C1 segment of cervical spinal cord (tissue), 14 donors: ENCODE data around the gene PKIG.

Experiments
- DNase-seq, 14 donors: peaks; one replicate each; lab custom pipeline; 2025; lab: John Stamatoyannopoulos, UW

PKIG gene

DNA sequence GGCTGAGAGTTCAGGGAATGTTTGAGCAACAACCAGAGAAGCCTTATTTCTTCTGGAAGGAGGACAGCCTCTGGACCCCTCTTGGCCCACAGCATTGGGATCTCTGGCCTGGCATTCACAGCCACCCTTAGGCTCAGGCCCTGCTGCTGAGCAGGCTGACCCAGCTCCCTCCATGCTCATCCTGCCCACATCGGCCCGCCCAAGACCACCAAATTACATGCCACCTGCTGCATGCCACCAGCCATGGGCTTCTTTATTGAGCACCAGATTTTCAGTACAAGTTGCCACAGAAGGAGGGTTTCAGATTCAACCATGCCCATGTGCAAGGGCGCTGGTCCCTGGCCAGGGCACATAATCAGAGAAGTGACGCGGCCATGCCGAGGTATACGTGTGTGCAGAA is 36.9 kb downstream of the PKIG start:
- DNase-seq: no peak

DNA sequence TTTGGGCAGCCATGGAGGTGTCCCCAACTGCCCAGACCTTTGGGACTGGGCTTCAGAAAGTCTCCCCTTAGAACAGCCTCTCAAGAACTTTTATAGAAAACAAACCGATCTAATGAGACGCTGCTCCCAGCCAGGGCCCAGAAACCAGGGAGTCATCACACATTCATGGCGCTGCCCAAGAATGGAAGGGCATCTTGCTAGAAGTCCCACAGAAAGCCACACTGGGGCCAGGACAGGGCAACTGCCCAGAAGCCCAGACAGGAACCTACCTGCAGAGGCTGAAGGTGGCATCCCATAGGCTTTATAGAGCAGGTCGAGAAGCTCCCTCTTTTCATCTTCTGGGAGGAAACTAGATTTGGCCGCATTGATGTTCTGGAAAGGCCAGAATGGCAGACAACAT is 37.7 kb downstream of the PKIG start:
- no peak for DNase-seq

DNA sequence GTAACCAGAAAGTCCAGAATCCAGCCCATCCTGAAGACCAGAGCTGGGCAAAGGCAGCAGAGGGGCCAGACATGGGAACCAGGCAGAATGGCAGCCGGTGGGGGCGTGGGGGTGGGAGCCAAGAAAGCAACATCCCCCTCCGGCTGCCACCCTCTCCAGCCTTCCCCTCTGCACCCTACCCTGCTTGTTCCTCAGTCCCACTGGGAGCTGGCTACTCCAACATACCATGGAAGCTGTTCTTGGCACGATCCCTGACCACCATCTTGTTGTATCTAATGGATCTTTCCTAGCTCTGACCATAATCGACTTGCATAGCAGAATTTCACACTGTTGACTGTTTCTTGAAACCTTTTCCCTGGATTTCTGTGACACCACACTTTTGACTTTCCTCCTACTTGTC is 38.9 kb downstream of the PKIG start:
- DNase-seq: no peak

DNA sequence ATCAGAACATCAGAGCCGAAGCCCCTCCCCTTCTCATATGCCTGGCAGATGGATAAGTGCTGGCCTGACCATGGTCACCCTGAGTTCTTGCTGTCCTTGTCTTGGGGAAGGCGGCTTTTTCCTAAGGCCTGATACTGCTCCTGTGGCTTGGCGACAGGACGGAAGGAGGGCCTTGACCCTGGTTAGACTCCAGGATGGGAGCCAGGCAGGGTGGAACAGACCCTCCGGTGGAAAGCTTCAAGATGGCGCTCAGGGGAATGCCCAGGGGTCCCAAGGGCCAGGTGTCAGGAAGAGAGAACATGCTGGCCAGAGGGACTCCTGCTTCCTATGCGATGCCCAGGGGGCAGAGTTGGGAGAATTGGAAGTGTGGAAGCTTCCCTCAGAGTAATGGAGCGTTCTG is 39.6 kb downstream of the PKIG start:
- DNase-seq: no peak

DNA sequence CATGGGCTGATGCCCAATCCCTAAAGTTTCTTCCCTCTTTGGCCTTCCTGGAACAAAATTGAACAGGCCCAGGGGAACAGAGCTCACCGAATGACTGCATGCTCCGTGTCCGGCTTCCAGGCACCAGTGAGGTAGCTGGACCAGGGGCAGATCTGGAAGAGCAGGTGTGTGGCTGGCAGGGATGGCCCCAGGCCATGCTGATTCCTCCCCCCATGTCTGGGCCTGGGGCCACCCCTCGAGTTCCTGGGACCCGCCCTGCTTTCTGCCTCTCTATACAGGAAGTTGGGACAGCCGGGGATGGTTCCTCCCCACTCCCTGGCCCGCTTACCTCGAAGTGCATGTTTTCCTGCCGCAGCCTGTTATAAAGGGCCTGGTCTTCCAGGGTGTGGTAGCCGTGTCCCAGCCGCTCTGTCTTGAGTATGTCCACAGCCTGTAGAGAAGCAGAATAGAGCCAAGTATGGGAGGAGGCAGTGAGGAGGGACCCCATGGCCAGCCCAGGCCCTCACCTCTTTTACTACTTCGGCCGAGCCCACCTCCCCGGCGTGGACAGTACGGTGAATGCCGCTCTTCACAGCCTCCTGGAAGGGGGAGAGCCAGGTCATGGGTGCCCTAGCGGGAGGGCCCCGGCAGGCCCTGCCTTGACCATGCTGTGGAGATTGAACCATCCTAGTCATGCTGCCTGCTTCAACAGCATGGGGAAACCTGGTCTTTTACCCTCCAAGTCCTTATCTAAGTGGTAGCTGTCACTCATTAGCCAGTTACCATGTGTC is 40.3 kb downstream of the PKIG start:
- no peak for DNase-seq

DNA sequence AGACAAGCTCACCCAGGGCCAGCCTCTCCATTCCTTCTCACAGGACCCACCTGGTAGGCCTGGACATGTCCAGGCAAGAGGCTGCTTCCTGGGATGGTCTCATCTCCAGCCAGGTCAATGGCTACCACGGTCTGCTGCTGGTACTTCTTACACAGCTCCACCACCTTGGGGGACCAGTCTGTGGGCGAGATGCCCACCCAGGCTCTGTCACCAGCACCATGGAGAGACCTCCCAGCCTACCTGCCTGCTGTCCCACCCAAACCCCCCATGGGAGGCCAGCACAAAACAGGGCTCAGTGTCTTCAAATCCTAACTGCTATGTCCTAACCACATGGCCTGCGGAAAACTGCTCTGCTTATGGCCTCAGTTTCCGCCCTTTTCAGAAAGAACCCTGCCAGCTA is 41.8 kb downstream of the PKIG start:
- DNase-seq: no peak

DNA sequence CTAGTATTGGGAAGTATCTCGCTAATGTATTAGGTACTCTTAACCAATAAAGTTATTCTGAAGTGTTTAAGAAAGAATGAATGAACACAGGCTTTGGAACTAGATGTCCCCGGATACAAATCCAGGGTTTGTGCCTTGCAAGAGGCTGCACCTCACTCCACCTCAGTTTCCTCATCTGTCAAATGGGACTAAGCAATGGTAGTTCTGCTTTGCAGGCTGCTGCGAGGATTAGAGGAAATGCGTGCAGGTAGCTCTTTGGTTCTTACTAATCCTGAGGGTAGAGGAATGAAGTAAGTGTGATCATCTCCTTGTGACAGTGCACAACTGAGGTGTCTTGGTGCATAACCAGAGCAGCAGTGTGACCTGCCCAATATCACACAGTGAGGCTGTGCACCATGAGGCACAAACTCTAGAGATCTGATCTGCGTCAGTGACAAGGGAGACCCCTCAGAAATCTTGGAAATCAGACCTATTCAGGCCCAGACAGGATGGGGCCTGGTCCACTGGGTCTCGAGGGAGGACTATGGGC is 42.4 kb downstream of the PKIG start:
- no peak for DNase-seq

DNA sequence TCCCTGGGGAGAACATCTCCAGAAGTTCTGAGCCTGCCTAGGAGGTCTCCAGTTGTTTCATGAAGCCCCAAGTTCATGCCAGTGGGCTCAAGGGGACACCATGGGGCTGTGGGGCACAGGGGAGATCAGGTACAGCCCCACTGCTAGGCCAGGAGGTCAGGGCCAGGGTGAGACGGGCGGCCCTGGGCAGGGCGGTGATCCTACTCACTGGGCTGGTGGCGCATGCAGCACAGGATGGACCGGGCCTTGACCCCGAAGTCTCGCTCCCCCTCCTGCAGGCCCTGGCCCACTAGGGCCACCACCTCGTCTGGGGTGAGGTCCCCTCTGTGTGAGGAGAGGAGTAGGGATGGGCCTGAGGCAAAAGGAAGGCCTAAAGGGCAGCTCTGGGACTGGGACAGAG is 43.0 kb downstream of the PKIG start:
- DNase-seq: no peak

DNA sequence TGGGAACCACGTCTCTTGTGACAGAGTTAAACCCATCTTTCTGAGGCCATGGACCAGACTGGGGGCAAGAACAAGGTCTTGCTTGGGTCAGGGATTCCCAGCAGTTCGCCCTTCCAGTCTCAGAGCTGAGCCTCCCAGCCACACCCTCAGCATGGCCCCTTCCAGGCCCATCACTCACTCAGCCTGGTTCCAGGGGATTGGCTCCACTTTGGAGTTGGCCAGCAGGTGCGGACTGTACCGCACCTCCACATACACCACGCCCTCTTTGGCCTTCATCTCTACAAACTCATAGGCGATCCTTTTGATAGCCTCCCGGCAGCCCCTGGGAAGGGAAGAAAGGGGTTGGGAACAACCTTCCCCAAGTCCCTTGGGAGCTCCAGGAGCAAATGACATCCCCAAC is 43.9 kb downstream of the PKIG start:
- no peak for DNase-seq

DNA sequence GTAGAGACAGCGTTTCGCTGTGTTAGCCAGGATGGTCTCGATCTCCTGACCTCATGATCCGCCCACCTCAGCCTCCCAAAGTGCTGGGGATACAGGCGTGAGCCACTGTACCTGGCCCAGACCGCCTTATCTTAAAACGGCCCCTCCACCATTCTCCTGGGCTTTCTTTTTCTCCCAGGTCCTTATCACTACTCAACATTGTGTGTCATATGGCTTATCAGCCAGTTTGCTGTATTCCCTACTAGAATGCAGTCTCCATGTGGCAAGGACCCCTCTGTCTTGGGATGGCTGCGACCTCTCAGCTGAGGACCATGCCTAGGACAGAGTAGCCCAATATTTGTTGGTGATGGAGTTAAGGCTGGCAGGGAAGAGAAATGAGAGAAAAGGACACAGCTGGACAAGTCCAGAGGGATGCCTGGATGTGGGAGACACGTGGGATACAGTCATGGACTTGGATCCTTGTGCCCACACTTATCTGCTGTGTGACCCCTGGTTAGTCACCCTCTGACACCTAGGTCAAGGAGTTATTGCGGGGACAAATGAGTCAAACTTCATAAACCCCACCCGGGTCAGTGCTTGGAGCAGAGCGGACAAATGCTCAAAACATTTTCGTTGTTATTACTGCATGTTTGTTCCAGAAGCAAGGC is 45.1 kb downstream of the PKIG start:
- DNase-seq: no peak

DNA sequence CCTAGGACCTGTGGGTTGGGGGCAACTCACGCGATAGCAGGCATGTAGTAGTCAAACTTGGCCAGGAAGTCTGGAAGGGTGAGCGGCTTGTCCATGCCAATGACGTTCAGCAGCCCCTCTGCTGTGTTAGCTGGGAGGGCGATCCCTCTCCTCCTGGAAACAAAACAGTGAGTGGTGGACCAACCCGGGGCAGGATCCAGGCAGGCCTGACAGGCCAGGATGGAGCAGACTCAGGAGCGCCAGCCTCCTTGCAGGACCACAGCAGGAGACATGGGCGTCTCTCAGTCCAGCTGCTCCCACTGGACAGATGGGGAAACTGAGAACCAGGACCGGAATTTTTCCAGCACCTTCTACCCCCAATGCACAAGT is 46.6 kb downstream of the PKIG start:
- DNase-seq: no peak

DNA sequence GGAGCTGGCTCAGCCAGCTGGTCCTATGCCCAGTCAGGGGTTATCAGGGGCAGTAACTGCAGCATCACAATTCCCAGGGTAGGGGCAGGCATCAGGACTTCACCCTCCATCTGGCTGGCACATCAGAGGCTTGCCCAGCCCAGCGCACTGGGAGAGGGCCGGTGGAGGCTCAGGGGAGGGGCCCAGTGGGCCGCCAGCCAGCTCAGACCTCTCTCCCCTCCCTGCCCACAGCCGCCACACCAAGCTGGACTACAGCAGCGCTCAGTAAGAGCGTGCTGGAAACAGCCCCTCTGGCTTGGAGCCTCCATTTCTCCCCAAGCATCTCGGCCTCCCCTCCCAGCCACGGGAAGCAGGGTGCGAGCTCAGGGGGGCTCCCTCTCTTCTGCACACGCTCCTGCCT is 47.2 kb downstream of the PKIG start:
- DNase-seq: peak in 1 of 14 donors; percentile 12

DNA sequence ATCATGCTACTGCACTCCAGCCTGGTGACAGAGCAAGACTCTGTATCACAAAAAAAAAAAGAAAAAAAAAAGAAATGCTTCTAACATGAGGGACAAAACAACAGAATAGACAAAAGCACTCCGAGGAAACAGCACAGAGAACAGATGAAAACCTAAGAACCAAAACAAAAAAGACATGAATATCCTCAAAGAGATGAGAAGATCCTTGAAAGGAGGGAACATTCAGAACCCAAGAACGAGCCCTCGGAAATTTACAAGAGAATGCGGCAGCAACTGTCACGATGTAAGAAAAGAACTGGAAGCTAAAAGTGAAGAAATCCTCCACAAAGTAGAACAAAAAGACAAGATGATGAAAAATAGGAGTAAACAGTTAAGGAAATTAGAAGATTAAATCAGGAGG is 47.9 kb downstream of the PKIG start:
- no peak for DNase-seq

DNA sequence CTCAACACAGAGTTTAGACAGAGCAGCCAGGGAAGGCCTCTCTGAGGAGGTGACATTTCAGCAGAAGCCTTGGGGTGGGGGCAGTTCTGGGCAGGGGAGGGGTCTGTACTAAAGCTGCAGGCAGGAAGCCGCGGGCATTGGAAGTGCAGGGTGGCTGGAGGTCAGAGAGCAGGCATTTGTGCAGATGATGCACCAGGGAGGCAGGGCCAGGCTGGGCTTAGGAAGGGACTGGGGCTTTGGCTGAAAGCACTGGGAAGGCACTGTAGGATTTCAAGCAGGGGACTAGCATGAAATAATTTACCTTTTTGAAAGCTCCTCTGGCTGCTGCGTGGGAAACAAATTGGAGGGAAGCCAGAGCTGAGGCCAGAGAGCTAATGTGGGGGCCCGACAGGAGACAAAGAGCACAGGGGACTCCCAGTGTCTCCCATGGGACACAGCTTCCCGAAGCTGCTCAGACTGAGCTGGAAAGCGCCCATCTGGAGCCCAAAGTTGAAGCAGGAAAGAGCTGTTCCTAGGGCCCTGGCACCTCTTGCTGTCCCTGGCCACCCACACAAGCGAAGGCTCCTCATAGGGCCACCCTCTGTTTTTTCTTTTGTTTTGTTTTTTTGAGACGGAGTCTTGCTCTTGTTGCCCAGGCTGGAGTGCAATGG is 49.8 kb downstream of the PKIG start:
- DNase-seq: no peak

DNA sequence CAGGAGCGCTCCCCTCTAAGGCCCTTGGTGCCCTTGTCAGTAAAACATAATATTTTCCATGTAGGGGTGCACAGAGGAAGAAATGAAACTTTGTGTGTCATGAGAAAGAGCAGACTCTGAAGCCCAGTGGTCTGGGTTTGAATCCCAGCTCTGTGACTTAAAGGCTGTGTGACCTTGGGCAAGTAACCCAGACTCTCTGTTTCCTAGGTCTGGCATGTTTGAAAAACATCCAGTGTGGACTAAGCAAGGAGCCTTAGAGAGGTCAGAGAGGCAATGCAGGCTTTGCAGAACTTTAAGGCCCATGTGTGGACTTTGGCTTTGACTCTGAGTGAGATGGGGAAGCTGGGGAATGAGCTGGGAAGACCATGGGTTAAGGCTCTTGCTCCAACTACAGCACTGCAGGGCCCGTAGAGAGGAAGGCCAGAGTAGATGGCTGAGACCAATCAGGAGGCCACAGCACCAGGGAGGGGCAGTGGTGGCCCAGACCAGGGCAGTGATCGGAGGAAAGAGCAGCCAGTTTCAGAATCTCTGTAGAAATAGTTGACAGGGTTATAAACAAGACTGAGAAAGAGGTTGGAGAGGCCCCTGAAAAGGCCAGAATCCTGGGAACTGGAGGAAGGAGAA is 50.9 kb downstream of the PKIG start:
- no peak for DNase-seq

DNA sequence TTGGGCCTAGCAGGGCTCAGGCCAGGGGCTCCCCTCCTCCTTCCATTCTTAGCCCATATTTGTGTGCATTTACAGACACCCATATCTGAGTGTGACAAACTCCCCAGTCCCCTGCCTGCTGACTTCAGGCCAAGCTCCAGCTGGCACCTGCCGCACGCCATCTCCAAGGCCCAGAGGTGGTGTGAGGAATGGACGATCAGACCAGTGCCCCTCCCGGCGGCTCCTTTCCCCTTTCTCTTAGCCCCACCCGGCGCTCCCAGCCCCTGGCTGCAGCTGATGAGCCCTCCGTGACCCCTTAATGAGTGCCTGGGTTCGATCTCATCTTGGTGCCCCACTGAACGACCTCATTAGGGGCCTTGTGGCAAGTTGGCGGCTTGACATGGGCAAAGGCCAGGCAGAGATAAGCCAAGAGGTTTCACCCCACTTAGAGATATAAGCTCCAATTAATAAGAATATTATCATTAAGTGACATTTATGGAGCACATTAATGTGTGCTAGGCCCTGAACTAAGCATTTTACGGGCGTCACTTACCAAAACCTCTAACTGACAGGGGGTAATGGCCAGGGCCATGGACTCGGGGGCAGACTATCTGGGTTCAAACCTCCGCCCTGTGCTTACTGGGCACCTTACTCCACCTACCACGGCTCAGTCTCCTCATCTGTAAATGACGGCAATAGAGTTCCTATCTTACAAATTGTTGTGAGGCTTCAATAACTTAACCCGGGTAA is 51.7 kb downstream of the PKIG start:
- no peak for DNase-seq

DNA sequence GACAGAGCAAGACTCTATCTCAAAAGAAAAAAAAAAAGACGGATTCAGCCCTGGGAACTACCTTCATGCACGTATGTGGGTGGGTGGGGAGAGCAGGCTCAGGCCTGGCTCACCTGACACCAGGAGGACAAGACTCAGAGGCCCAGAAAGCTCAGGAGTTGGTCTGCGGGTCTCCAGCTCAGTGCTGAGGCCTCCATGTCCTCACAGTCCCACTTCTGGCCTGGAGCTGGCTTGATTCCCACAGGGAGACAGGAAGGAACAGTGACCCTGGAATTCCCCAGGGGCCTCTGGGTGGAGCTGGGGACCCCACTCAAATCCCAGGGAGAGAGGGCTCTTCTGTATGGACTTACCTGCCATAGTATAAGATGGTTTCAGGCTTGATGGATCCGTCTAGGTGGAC is 53.5 kb downstream of the PKIG start:
- no peak for DNase-seq

DNA sequence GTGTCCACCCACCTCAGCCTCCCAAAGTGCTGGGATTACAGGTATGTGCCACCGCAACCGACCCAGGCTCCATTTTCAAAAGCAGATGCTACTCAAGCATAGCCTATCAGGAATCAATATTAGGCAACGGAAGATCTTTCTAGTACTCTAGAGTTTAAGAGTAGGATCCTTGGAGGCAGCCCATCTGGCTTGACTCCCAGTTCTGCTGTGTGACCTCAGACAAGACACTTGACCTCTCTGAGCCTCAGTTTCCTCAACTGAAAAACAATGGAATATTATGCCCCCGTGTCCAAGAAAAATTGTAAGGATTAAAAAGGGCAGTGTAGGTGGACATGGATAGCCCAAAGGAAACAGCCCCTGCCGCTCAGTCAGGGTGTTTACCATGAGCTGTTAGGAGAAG is 54.7 kb downstream of the PKIG start:
- DNase-seq: no peak

DNA sequence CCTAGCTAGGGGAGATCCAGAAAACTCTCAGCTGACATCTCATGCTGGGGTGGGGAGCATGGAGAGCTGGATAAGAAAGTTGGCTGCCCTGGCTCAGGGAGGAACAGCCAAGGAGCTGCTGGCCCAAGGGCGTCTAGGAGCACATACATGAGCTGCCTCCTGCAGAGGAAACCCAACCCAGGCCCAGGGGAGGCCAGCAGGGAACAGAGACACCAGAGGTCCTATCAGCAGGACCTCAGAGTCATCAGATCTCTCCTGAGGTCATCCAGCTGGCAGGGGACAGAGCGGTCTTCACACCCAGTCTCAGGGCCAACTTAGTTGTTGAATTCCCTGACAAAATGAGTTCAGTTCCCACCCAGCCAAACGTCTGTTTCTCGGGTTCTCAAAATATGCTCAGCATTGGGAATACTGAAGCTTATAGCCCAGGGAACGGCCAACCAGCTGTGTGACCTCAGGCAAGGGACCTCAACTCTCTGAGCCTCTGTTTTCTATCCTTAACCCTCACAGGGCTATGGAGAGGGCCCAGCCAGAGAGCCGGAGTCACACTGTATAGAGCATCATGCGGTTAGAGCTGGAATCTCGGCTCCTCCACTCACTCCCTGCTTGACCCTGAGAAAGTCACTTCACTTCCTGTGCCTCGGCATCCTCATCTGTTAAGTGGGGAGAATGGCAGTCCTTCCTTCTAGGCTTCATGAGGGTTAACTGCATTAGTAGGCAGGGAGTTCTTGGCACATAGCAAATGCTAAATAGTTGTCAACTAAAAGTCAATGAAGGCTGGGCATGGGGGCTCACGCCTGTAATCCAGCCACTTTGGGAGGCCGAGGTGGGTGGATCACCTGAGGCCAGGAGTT is 55.4 kb downstream of the PKIG start:
- DNase-seq: no peak

DNA sequence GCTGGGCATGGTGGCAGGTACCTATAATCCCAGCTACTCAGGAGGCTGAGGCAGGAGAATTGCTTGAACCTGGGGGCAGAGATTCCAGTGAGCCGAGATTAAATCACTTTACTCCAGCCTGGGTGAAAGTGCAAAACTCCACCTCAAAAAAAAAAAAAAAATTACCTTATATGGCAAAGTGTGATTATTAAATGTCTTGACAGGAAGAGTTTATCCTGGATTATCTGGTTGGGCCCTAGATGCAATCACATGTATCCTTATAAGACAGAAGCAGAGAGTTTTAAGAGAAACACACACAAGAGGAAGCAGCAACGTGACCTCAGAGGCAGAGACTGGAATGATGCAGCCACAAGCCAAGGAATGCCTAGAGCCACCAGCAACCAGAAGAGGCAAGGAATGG is 58.1 kb downstream of the PKIG start:
- DNase-seq: no peak

DNA sequence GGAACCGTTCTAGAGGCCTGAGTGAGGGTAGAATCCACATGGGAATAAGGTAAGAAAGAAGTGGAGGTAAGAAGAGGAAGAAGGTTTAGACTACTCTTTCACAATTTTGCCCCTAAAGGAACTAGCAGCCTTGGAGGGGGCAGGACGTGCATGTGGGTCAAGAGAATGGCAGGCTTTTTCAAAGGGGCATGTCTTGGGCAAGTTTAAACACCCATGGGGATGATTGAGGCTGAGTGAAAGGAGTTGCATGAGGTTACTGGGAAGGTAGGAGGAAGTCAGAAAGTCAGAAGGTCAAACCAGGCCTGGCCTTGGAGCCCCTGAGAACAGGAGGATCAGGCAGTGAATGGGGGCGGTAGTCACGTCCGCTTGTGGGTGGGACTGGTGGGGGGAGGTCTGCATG is 58.9 kb downstream of the PKIG start:
- DNase-seq: no peak
